Spleen (tissue), 11 donors: ENCODE results near the gene PACS1. TPM values are rescaled to one million over a fixed set of nuclear protein-coding genes. Genes with fewer than 3 reads are reported as not detected.

Experiments
- DNase-seq: peaks from one replicate; pipeline ENCODE4 v3.0.0-alpha.2; 2020
- H3K27ac ChIP-seq, 8 donors: fragments of 200-600 bp; sonication (generic) in 7 of 8; 1 replicate in 4 of 8; 2 replicates in 4 of 8; pipeline versions ENCODE4 v1.5.0 to v1.8.0; 2016 to 2021; ENCODE audit warnings: inconsistent platforms in 4 of 8, mild to moderate bottlenecking in 4 of 8, moderate library complexity in 1 of 8
- H3K27me3 ChIP-seq, 7 donors: fragments of 200-600 bp; sonication (generic) in 6 of 7; replicated peaks in 1 of 7; 1 replicate in 4 of 7; 2 replicates in 3 of 7; pipeline versions ENCODE4 v1.5.0 to v1.8.0; 2016 to 2021; ENCODE audit warnings: inconsistent platforms in 3 of 7, mild to moderate bottlenecking in 1 of 7
- H3K36me3 ChIP-seq, 6 donors: fragments of 200-600 bp; sonication (generic) in 5 of 6; 1 replicate in 4 of 6; 2 replicates in 2 of 6; pipeline versions ENCODE4 v1.5.0 to v1.8.0; 2016 to 2021; ENCODE audit warnings: inconsistent platforms in 2 of 6
- H3K4me1 ChIP-seq, 6 donors: fragments of 200-600 bp; sonication (generic) in 5 of 6; 1 replicate in 3 of 6; 2 replicates in 3 of 6; pipeline versions ENCODE4 v1.5.0 to v1.8.0; 2016 to 2021; ENCODE audit warnings: inconsistent platforms in 3 of 6
- H3K4me3 ChIP-seq, 8 donors: fragments of 200-600 bp; sonication (generic) in 7 of 8; 1 replicate in 4 of 8; 2 replicates in 4 of 8; pipeline versions ENCODE4 v1.5.0 to v1.8.0; 2016 to 2021; ENCODE audit warnings: inconsistent platforms in 4 of 8, mild to moderate bottlenecking in 4 of 8, moderate library complexity in 2 of 8
- H3K9me3 ChIP-seq, 8 donors: fragments of 200-600 bp; sonication (generic) in 7 of 8; 1 replicate in 4 of 8; 2 replicates in 4 of 8; pipeline versions ENCODE4 v1.5.0 to v1.8.0; 2016 to 2021; ENCODE audit warnings: inconsistent platforms in 4 of 8
- POLR2A ChIP-seq, 3 donors: fragments of 450-650 bp; IDR thresholded peaks; one replicate each; pipeline ENCODE4 v1.5.1; 2017; ENCODE audit warnings: antibody characterized with exemption in 3 of 3, mild to moderate bottlenecking in 1 of 3
- POLR2AphosphoS5 ChIP-seq, 3 donors: sonication (generic); formaldehyde crosslinking; IDR thresholded peaks; one replicate each; pipeline ENCODE4 v1.5.1; 2017; ENCODE audit warnings: antibody characterized with exemption in 3 of 3
- WGBS, 5 donors: extraction: QIAGEN DNeasy Blood & Tissue Kit in 3 of 5; methylation state at CpG; one replicate each; pipeline versions ENCODE4 v1.1.5 to v1.1.7; 2013 to 2018; 5-methylcytosine and 5-hydroxymethylcytosine counted together
- intact Hi-C: fragments of 100-400 bp; cut with DNase I; formaldehyde crosslinking; loops from one replicate; pipeline ENCODE4 v1.15.0; 2023; ENCODE audit warnings: low total_unique reads
- polyA plus RNA-seq, 3 donors: library from polyadenylated mRNA; stranded (reverse); fragments of 200-250 nt; gene quantifications; one replicate each; pipeline ENCODE4 v1.2.1, GENCODE V29; 2013
- total RNA-seq, 7 donors: library from RNA; depleted of rRNA in 3 of 7; stranded (reverse); fragments of >200 nt in 3 of 7; fragmentation: NEBNext Ultra II Directional in 4 of 7; extraction: Animal tissue kit (Norgen Biotek cat#: 25700) in 4 of 7; gene quantifications; one replicate each; pipeline versions ENCODE4 v1.1.0 to v1.2.1, GENCODE V29; 2016 to 2021
- TF ChIP-seq, protein P1 (sequence below), 11 experiments: fragments of 200-600 bp in 7 of 11; fragments of 450-650 bp in 4 of 11; sonication (generic) in 4 of 11; IDR thresholded peaks in 8 of 11; conservative IDR thresholded peaks in 3 of 11; 1 replicate in 7 of 11; 2 replicates in 4 of 11; pipeline versions ENCODE4 v1.4.0 to v1.8.0; 2016 to 2021; ENCODE audit warnings: antibody characterized with exemption in 11 of 11, inconsistent platforms in 4 of 11, mild to moderate bottlenecking in 1 of 11
- donor health status: healthy with polysubstance abuse.
- donor health status: DM: no; HTN: no; CAD: no; lungs with moderate emphysema.
- donor health status: DM: no; HTN: no; CAD: no.
- donor health status: Bipolar disorder and iron deficiency.
- donor health status: healthy.
- donor health status: DM: no; HTN: no; CAD: no.
- donor health status: DM: yes; HTN: yes; CAD: no.

The PACS1 gene
- total and polyA plus RNA-seq, 10 donors: 20.6 to 126 (median 98.8) TPM

DNA sequence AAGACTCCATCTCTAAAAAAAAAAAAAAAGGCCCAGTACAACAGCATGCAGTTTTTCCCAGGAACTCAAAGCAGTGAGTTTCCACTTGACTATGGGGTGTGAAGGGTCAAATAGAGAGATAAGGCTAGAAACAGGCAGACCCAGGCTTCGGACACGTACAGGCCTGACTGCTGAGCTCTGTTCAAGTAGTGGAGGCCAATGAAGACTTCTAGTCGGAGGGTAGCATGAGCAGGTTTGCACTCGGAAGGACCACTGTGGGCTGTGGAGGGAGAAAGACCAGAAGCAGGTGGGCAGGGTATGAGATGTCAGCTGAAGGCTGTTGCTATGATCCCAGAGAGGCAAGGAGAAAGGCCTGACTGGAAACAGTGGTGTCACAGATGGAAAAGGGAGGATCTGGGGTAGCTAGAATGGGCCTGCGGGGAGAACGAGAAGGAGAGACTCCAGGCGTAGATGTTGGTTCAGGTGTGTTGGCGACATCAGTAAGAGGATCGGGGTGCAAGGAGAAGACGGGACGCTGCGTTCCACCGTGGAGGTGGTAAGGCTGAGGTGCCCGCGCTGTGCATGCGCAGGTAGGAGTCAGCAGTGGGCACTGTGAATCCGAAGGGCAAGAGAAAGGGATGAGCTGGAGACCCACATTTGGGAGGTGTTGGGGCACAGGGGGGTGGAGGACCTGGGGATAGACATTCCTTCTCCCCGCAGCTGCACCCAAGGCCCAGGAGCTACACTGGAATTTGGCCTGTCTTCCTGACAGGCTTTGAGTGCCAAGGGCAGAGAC lies 149.0 kb downstream of the PACS1 start:
- Histone ChIP-seq H3K9me3 (no peaks in the 10 kb centered on the region), H3K4me1 (peaks cover 0 to 17% (median 12%) of the 10 kb centered on the region in 6 donors), H3K27ac (no peak overlapping the region), H3K4me3 (no peak overlapping the region), H3K36me3 (peaks cover 3 to 89% (median 68%) of the 10 kb centered on the region in 6 donors), H3K27me3 (no peaks in the 10 kb centered on the region)
- no peak for DNase-seq
- intact Hi-C loops: no loop called here
- TF ChIP-seq, protein P1, sequence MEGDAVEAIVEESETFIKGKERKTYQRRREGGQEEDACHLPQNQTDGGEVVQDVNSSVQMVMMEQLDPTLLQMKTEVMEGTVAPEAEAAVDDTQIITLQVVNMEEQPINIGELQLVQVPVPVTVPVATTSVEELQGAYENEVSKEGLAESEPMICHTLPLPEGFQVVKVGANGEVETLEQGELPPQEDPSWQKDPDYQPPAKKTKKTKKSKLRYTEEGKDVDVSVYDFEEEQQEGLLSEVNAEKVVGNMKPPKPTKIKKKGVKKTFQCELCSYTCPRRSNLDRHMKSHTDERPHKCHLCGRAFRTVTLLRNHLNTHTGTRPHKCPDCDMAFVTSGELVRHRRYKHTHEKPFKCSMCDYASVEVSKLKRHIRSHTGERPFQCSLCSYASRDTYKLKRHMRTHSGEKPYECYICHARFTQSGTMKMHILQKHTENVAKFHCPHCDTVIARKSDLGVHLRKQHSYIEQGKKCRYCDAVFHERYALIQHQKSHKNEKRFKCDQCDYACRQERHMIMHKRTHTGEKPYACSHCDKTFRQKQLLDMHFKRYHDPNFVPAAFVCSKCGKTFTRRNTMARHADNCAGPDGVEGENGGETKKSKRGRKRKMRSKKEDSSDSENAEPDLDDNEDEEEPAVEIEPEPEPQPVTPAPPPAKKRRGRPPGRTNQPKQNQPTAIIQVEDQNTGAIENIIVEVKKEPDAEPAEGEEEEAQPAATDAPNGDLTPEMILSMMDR (IDR thresholded peaks at IDR 0.05 in 8 of 11, conservative IDR thresholded peaks at IDR 0.05 in 3 of 11): no peak
- TF ChIP-seq POLR2A (IDR thresholded peaks at IDR 0.05) (no peak), POLR2AphosphoS5 (IDR thresholded peaks at IDR 0.05) (peak in 1 of 3 donors; percentile 58)
- 93 to 98% (median 96%) methylated on average over 18 of the region's 18 CpGs for WGBS, 5 donors

- intact Hi-C loops: loop anchor here (5.0 kb wide), 1 partner anchor 62 kb away; no protein-coding TSS in a partner anchor
- H3K4me1 ChIP-seq: peaks cover 0 to 17% (median 12%) of the 10 kb centered on the region in 6 donors
- H3K9me3 ChIP-seq: no peaks in the 10 kb centered on the region
- no peak for DNase-seq
- WGBS, 5 donors: 83 to 91% (median 88%) methylated on average over 18 to 19 of the region's 19 CpGs
- peaks cover 3 to 90% (median 72%) of the 10 kb centered on the region in 6 donors for H3K36me3 ChIP-seq
- no peaks in the 10 kb centered on the region for H3K27me3 ChIP-seq
- no peak overlapping the region for H3K27ac ChIP-seq
- TF ChIP-seq POLR2A (IDR thresholded peaks at IDR 0.05): no peak
- TF ChIP-seq, protein P1 (IDR thresholded peaks at IDR 0.05 in 8 of 11, conservative IDR thresholded peaks at IDR 0.05 in 3 of 11): no peak
- peak in 1 of 3 donors; percentile 32 for TF ChIP-seq POLR2AphosphoS5 (IDR thresholded peaks at IDR 0.05)
- H3K4me3 ChIP-seq: no peak overlapping the region
Observed at GRCh38 chr11:66219846-66220565, 149.9 kb downstream of the PACS1 start.

DNA sequence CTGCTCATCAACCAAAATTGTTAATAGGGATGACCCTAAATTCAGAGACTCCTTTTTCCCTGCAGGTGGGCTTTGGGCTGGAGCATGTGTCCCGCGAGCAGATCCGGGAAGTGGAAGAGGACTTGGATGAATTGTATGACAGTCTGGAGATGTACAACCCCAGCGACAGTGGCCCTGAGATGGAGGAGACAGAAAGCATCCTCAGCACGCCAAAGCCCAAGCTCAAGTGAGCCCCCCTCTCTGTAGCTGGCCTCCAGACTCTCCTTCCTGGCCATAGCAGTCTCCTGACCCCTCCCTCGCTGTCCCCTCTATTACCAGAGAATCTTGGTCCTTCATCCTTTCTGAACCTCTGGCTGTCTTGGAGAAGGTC lies 150.5 kb downstream of the PACS1 start:
- Histone ChIP-seq H3K36me3 (peaks cover 3 to 90% (median 70%) of the 10 kb centered on the region in 6 donors), H3K4me1 (peaks cover 0 to 17% (median 12%) of the 10 kb centered on the region in 6 donors), H3K9me3 (no peaks in the 10 kb centered on the region), H3K4me3 (no peak overlapping the region), H3K27ac (no peak overlapping the region), H3K27me3 (no peaks in the 10 kb centered on the region)
- 91 to 96% (median 94%) methylated on average over 6 of the region's 6 CpGs for WGBS, 5 donors
- TF ChIP-seq POLR2AphosphoS5 (IDR thresholded peaks at IDR 0.05): no peak
- TF ChIP-seq, protein P1 (IDR thresholded peaks at IDR 0.05 in 8 of 11, conservative IDR thresholded peaks at IDR 0.05 in 3 of 11): no peak
- no peak for TF ChIP-seq POLR2A (IDR thresholded peaks at IDR 0.05)
- intact Hi-C loops: loop anchor here (5.0 kb wide), 1 partner anchor 62 kb away; no protein-coding TSS in a partner anchor
- DNase-seq: no peak

GRCh38 chr11:66221012-66221411 lies 150.9 kb downstream of the PACS1 start:
- 91 to 95% (median 93%) methylated on average over 5 to 13 of the region's 13 CpGs for WGBS, 5 donors
- Histone ChIP-seq H3K36me3 (peaks cover 3 to 90% (median 66%) of the 10 kb centered on the region in 6 donors), H3K27ac (no peak overlapping the region)

More at GRCh38 chr11:66221012-66221411, 150.9 kb downstream of the PACS1 start:
- peaks cover 0 to 17% (median 12%) of the 10 kb centered on the region in 6 donors for H3K4me1 ChIP-seq
- TF ChIP-seq, protein P1 (IDR thresholded peaks at IDR 0.05 in 8 of 11, conservative IDR thresholded peaks at IDR 0.05 in 3 of 11): no peak
- TF ChIP-seq POLR2A (IDR thresholded peaks at IDR 0.05) (no peak), POLR2AphosphoS5 (IDR thresholded peaks at IDR 0.05) (peak in 1 of 3 donors; percentile 52)
- intact Hi-C loops: loop anchor here (5.0 kb wide), 1 partner anchor 61 kb away; no protein-coding TSS in a partner anchor
- H3K9me3 ChIP-seq: no peaks in the 10 kb centered on the region
- no peak for DNase-seq
- no peak overlapping the region for H3K4me3 ChIP-seq
- no peaks in the 10 kb centered on the region for H3K27me3 ChIP-seq
